NCI-H1417 treated with DMSO at 0.1 percent for 48 hours (cell line): ENCODE results near the gene ORC4.

ENCODE experiments used
- DNase-seq: peaks from one replicate; lab custom pipeline; 2025; lab: John Stamatoyannopoulos, UW

The ORC4 gene

GRCh38 chr2:147927053-147927588, 93.4 kb downstream of the ORC4 start:
- DNase-seq, result no peak

DNA sequence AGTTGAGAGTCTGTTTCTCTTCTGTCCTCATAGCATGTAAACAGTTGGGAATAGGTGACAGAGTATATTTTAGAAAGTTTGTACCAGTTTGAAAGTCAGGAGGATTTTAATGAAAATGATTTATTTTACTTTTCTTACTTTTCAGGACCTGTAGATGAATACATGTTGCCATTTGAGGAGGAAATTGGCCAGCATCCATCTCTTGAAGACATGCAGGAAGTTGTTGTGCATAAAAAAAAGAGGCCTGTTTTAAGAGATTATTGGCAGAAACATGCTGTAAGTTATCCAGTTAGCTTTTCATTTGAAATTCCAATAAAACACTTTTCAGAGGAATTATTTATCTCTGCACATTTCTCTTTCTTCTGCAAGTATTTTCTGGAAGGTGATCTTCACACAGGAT, 94.7 kb downstream of the ORC4 start:
- no peak for DNase-seq

DNA sequence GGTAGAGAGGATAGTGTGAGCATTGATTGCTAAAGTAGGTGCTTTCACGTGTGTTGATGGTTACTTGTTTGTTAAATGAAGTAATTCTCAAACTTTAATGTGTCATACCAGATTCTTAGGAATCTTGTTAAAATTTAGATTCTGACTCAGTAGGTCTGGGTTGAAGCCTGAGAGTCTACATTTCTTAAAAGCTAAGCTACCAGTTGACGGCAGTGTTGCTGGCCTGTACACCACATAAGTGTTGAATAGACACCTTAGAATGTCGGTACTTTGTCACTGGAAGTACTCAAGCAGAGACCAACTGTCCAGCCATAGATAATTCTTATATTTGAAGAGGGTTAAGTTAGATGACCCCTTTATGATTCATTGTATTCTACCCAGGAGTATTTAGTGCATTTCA, 95.9 kb downstream of the ORC4 start:
- no peak for DNase-seq

DNA sequence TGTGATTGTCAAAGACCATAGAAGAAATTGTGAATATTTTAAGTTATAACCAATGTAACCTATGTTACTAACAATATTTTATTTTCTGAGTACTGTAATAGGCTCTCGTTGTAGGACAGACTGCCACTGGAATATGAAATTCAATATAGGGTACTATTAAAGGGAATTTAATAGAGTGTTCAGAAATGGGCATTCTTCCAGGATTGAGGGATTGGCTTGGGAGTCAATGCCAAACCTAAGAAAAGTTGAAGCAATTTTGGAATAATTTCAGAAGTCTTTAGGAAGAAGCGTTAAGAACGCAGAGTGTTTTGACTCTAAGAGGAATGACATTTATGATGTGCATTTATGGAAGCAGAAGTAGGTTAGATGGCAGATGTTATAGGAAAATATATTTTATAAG, 96.7 kb downstream of the ORC4 start:
- DNase-seq, result no peak

GRCh38 chr2:147917161-147917560, 103.4 kb downstream of the ORC4 start:
- no peak for DNase-seq

GRCh38 chr2:147916723-147917122, 103.8 kb downstream of the ORC4 start:
- DNase-seq, result no peak

DNA sequence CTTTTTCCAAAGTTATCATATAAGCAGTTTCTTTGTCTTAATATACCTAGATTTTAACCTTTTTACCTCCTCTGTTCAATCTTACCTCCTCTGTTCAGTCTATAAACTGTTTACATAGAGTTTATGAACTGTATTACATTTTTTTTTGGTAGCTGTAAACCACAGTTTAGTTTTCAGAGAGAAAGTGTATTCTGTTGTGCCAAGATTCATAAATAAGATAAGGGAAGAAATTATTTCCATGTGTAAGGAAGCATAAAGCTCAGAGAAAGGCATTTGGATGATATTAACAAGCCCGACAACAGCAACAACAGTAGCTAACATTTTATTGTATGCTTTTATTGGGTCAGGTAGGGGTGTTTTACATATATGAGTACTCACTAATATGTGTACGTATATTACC, 104.5 kb downstream of the ORC4 start:
- no peak for DNase-seq

GRCh38 chr2:147913701-147914480, 106.6 kb downstream of the ORC4 start:
- no peak for DNase-seq

DNA sequence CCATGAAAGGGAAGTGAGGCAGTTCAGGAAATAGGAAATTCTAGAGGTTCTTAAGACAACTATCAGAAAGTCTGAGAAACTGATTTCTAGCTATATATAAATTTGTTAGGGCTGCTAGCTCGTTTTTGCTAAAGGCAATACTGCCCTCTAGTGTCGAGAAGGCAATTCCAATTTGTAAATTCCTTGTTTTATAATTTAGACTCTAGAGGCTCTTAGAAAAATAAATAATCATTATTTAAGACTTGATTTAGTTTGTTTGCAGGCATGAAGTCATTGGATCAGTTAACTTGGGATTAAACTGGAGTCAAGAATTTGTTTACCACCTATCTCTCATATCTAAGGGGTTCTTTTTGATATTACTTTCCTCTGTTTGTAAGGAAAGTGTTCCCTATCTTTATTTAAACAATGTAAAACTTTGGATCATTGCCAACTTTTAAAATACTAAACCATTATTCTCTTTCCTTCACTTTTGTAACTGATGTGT, 109.5 kb downstream of the ORC4 start:
- DNase-seq, result no peak

- DNase-seq, result no peak
These were observed 111.4 kb downstream of the ORC4 start for GRCh38 chr2:147909178-147909577.

DNA sequence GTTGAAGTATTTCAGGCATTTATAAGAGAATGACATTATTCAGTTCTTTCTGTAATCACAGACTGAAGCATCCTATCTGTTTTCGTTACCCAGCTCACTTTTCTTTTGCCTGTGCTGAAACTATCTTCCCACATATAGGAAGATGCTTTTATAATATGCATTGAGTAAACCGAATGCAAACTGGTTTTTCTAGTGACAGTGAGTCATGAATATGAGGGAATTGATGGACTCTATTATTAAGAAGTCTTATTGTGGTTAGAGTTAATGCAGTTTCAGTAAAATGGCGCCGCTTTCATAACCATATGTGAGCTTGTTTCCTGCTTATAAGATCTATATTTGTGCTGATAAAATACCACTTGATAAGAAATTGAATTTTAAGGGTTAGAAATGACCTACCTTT, 116.5 kb downstream of the ORC4 start:
- no peak for DNase-seq

- no peak for DNase-seq
These were observed 131.9 kb downstream of the ORC4 start for GRCh38 chr2:147888680-147889079.

DNA sequence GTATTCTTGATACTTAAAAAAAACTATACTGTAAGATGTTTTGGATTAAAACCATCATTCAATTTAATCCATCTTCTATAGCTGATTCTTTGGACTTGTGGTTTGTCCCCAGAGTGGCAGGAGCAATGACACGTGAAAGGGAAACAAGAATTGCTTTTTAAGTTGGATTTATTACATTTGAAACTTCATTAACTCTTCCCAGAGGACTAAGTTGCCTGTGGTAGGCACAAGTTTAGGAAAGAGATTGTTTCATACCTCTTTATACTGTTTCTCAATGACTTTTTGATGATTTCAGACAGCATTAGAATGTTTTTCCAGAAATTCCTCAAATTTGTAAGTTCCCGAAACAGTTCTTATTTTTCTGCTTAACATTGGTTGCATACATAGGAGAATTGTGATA, 134.4 kb downstream of the ORC4 start:
- DNase-seq, result no peak

GRCh38 chr2:147884830-147885229, 135.7 kb downstream of the ORC4 start:
- no peak for DNase-seq

DNA sequence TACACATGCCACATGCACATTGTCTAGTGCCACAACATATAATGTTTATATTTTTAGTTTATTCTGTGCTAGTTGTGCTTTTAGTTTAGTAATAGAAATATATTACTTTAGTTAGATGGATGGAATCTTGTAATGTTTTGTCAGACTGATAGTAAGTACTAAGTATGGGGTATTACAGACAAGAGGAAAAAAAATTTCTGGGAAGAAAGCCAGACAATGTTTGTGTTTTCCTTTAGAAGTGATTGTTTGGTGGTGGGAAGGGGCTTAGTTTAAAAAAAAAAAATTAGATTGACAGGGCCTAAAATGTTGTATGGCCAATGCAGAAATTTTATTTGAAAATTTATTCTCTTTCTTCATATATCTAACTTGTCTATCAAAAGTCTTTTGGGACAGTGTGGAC, 137.9 kb downstream of the ORC4 start:
- no peak for DNase-seq
